Prostate gland (tissue), 2 donors: ENCODE results near the gene PARP16.
"Not testable (repeated sequence)": the region's sequence is repeated elsewhere in the genome, so short reads cannot be mapped to it uniquely, and the experiment has no call there.

Experiments used
- CTCF ChIP-seq, 4 experiments: fragments of 200-600 bp in 2 of 4; fragments of 450-650 bp in 2 of 4; sonication (generic) in 2 of 4; IDR thresholded peaks; 1 replicate in 3 of 4; 2 replicates in 1 of 4; pipeline ENCODE4 v1.5.1; 2016 to 2019; ENCODE audit warnings: antibody characterized with exemption in 4 of 4, mild to moderate bottlenecking in 2 of 4, moderate library complexity in 2 of 4
- POLR2A ChIP-seq: fragments of 450-650 bp; IDR thresholded peaks from one replicate; pipeline ENCODE4 v1.6.1; 2016; ENCODE audit warnings: antibody characterized with exemption, mild to moderate bottlenecking

GRCh38 chr15:65226901-65227300, 59.8 kb downstream of the PARP16 start:
- not testable (repeated sequence) for TF ChIP-seq CTCF (IDR thresholded peaks at IDR 0.05); POLR2A
